Mesendoderm (in vitro differentiated cells): ENCODE results near the gene TMEM108.

Experiments used
- DNase-seq: peaks from one replicate; pipeline ENCODE4 v3.0.0; 2013
- H2AK5ac ChIP-seq: 2 replicates; pipeline ENCODE4 v1.6.1; 2013; ENCODE audit warnings: low read length, inconsistent platforms
- H2BK120ac ChIP-seq: 2 replicates; pipeline ENCODE4 v1.6.1; 2013; ENCODE audit warnings: low read depth, mild to moderate bottlenecking, low read length, moderate library complexity, mixed read lengths
- H2BK15ac ChIP-seq: replicated peaks from 2 replicates; pipeline ENCODE4 v1.6.1; 2013; ENCODE audit warnings: low read depth, mild to moderate bottlenecking, moderate library complexity
- H2BK5ac ChIP-seq: 2 replicates; pipeline ENCODE4 v1.6.1; 2013; ENCODE audit warnings: low read length, inconsistent platforms
- H3K18ac ChIP-seq: 2 replicates; pipeline ENCODE4 v1.6.1; 2013; ENCODE audit warnings: mild to moderate bottlenecking, low read length, mixed read lengths
- H3K23ac ChIP-seq: one replicate; pipeline ENCODE4 v1.6.1; 2013; ENCODE audit warnings: low read length
- H3K27ac ChIP-seq: 2 replicates; pipeline ENCODE4 v1.5.1; 2013; ENCODE audit warnings: low read depth, mild to moderate bottlenecking, inconsistent platforms, low read length, moderate library complexity
- H3K27me3 ChIP-seq: 2 replicates; pipeline ENCODE4 v1.6.1; 2013; ENCODE audit warnings: low read length, control low read depth, mild to moderate bottlenecking, inconsistent platforms; ENCODE audit not compliant: insufficient read depth, poor library complexity
- H3K36me3 ChIP-seq: 2 replicates; pipeline ENCODE4 v1.6.1; 2013; ENCODE audit warnings: low read length, inconsistent platforms; ENCODE audit not compliant: control insufficient read depth, insufficient read depth
- H3K4ac ChIP-seq: one replicate; pipeline ENCODE4 v1.6.1; 2013; ENCODE audit warnings: low read depth, mild to moderate bottlenecking, low read length, moderate library complexity
- H3K4me1 ChIP-seq: 2 replicates; pipeline ENCODE4 v1.6.1; 2013; ENCODE audit warnings: low read depth, low read length, inconsistent platforms; ENCODE audit not compliant: control insufficient read depth
- H3K4me2 ChIP-seq: 2 replicates; pipeline ENCODE4 v1.6.1; 2013; ENCODE audit warnings: low read length
- H3K4me3 ChIP-seq: 2 replicates; pipeline ENCODE4 v1.5.1; 2013; ENCODE audit warnings: mild to moderate bottlenecking, low read length
- H3K56ac ChIP-seq: one replicate; pipeline ENCODE4 v1.6.1; 2013; ENCODE audit warnings: low read length
- H3K79me1 ChIP-seq: 2 replicates; pipeline ENCODE4 v1.6.1; 2013; ENCODE audit warnings: low read length, inconsistent platforms
- H3K79me2 ChIP-seq: 2 replicates; pipeline ENCODE4 v1.6.1; 2013; ENCODE audit warnings: mild to moderate bottlenecking, low read length; ENCODE audit not compliant: control insufficient read depth, insufficient read depth
- H3K9ac ChIP-seq: 2 replicates; pipeline ENCODE4 v1.6.1; 2013; ENCODE audit warnings: low read length, inconsistent platforms
- H4K5ac ChIP-seq: one replicate; pipeline ENCODE4 v1.6.1; 2013; ENCODE audit warnings: low read length
- H4K8ac ChIP-seq: one replicate; pipeline ENCODE4 v1.6.1; 2013; ENCODE audit warnings: low read depth, mild to moderate bottlenecking, control low read depth, low read length, moderate library complexity
- WGBS: extraction: QIAGEN DNeasy Blood & Tissue Kit; methylation state at CpG from one replicate; pipeline ENCODE4 v1.1.7; 2013; ENCODE audit warnings: low lambda C conversion rate, missing lambda C conversion rate; ENCODE audit not compliant: insufficient coverage; ENCODE audit errors: extremely low coverage; 5-methylcytosine and 5-hydroxymethylcytosine counted together

TMEM108 gene

GRCh38 chr3:133238015-133238414 is 199.8 kb downstream of the TMEM108 start:
- no peak overlapping the region for H3K4me2 ChIP-seq
- no peak overlapping the region for H3K9ac ChIP-seq
- no peak overlapping the region for H2BK15ac ChIP-seq
- H3K4me3 ChIP-seq: no peak overlapping the region
- H4K8ac ChIP-seq: no peak overlapping the region
- no peak overlapping the region for H3K27ac ChIP-seq
- H3K36me3 ChIP-seq: no peaks in the 10 kb centered on the region
- DNase-seq: no peak
- H2AK5ac ChIP-seq: no peak overlapping the region
- H3K79me1 ChIP-seq: no peaks in the 10 kb centered on the region
- H3K23ac ChIP-seq: no peak overlapping the region
- H2BK5ac ChIP-seq: no peak overlapping the region
- H3K56ac ChIP-seq: no peak overlapping the region
- H3K18ac ChIP-seq: no peak overlapping the region
- H3K27me3 ChIP-seq: no peaks in the 10 kb centered on the region
- no peak overlapping the region for H3K4ac ChIP-seq
- no peak overlapping the region for H4K5ac ChIP-seq
- WGBS: no CpG with 5 or more reads among the region's 3 CpGs
- no peaks in the 10 kb centered on the region for H3K79me2 ChIP-seq
- H3K4me1 ChIP-seq: no peaks in the 10 kb centered on the region
- no peak overlapping the region for H2BK120ac ChIP-seq

- no peaks in the 10 kb centered on the region for H3K79me1 ChIP-seq
- no peak overlapping the region for H3K4me2 ChIP-seq
- H3K27ac ChIP-seq: no peak overlapping the region
- no peaks in the 10 kb centered on the region for H3K36me3 ChIP-seq
- H3K9ac ChIP-seq: no peak overlapping the region
- no peaks in the 10 kb centered on the region for H3K4me1 ChIP-seq
- no peak overlapping the region for H3K56ac ChIP-seq
- H3K23ac ChIP-seq: no peak overlapping the region
- WGBS: no CpG with 5 or more reads among the region's 1 CpG
- no peaks in the 10 kb centered on the region for H3K79me2 ChIP-seq
- no peak overlapping the region for H2AK5ac ChIP-seq
- H2BK15ac ChIP-seq: no peak overlapping the region
- H4K5ac ChIP-seq: no peak overlapping the region
- no peak overlapping the region for H3K18ac ChIP-seq
- H2BK120ac ChIP-seq: no peak overlapping the region
- H3K4me3 ChIP-seq: no peak overlapping the region
- no peak overlapping the region for H4K8ac ChIP-seq
- H3K4ac ChIP-seq: no peak overlapping the region
- H2BK5ac ChIP-seq: no peak overlapping the region
- no peak for DNase-seq
- H3K27me3 ChIP-seq: no peaks in the 10 kb centered on the region
Observed at GRCh38 chr3:133246119-133246518, 207.9 kb downstream of the TMEM108 start.

- Histone ChIP-seq H2BK15ac (no peak overlapping the region), H3K4ac (no peak overlapping the region), H3K27me3 (no peaks in the 10 kb centered on the region), H3K56ac (no peak overlapping the region), H3K79me2 (no peaks in the 10 kb centered on the region), H3K9ac (no peak overlapping the region), H4K8ac (no peak overlapping the region), H4K5ac (no peak overlapping the region), H3K36me3 (no peaks in the 10 kb centered on the region), H3K4me1 (no peaks in the 10 kb centered on the region), H2AK5ac (no peak overlapping the region), H2BK5ac (no peak overlapping the region), H3K4me3 (no peak overlapping the region), H3K23ac (no peak overlapping the region), H3K79me1 (no peaks in the 10 kb centered on the region), H2BK120ac (no peak overlapping the region), H3K4me2 (no peak overlapping the region), H3K18ac (no peak overlapping the region), H3K27ac (no peak overlapping the region)
- no peak for DNase-seq
Observed at GRCh38 chr3:133246773-133247172, 208.6 kb downstream of the TMEM108 start.

- Histone ChIP-seq H3K4me3 (no peak overlapping the region), H3K79me2 (no peaks in the 10 kb centered on the region), H3K9ac (no peak overlapping the region), H3K27me3 (no peaks in the 10 kb centered on the region), H2AK5ac (no peak overlapping the region), H2BK120ac (no peak overlapping the region), H3K4ac (no peak overlapping the region), H3K18ac (no peak overlapping the region), H4K8ac (no peak overlapping the region), H2BK15ac (no peak overlapping the region), H3K4me2 (no peak overlapping the region), H2BK5ac (no peak overlapping the region), H3K56ac (no peak overlapping the region), H3K79me1 (no peaks in the 10 kb centered on the region), H3K36me3 (no peaks in the 10 kb centered on the region), H3K4me1 (no peaks in the 10 kb centered on the region), H3K23ac (no peak overlapping the region), H3K27ac (no peak overlapping the region), H4K5ac (no peak overlapping the region)
- no CpG with 5 or more reads among the region's 2 CpGs for WGBS
- no peak for DNase-seq
Observed at GRCh38 chr3:133248389-133248788, 210.2 kb downstream of the TMEM108 start.

- no peak overlapping the region for H2AK5ac ChIP-seq
- no peak overlapping the region for H2BK120ac ChIP-seq
- no peak overlapping the region for H3K4me2 ChIP-seq
- no peak overlapping the region for H4K8ac ChIP-seq
- no peaks in the 10 kb centered on the region for H3K4me1 ChIP-seq
- no peak overlapping the region for H3K9ac ChIP-seq
- DNase-seq: no peak
- no peak overlapping the region for H3K4me3 ChIP-seq
- no peak overlapping the region for H3K4ac ChIP-seq
- H3K79me1 ChIP-seq: no peaks in the 10 kb centered on the region
- H3K23ac ChIP-seq: no peak overlapping the region
- no peak overlapping the region for H4K5ac ChIP-seq
- H2BK15ac ChIP-seq: no peak overlapping the region
- H3K79me2 ChIP-seq: no peaks in the 10 kb centered on the region
- H3K36me3 ChIP-seq: no peaks in the 10 kb centered on the region
- H3K18ac ChIP-seq: no peak overlapping the region
- no peaks in the 10 kb centered on the region for H3K27me3 ChIP-seq
- WGBS: no CpG with 5 or more reads among the region's 2 CpGs
- no peak overlapping the region for H3K27ac ChIP-seq
- H2BK5ac ChIP-seq: no peak overlapping the region
- H3K56ac ChIP-seq: no peak overlapping the region
Observed at GRCh38 chr3:133249490-133249889, 211.3 kb downstream of the TMEM108 start.

GRCh38 chr3:133254151-133254550 is 216.0 kb downstream of the TMEM108 start:
- Histone ChIP-seq H3K56ac (no peak overlapping the region), H3K18ac (no peak overlapping the region), H3K4ac (no peak overlapping the region), H4K8ac (no peak overlapping the region), H2AK5ac (no peak overlapping the region), H3K27ac (no peak overlapping the region), H3K23ac (no peak overlapping the region), H3K4me3 (no peak overlapping the region), H4K5ac (no peak overlapping the region), H3K79me2 (no peaks in the 10 kb centered on the region), H3K36me3 (no peaks in the 10 kb centered on the region), H3K9ac (no peak overlapping the region), H2BK15ac (no peak overlapping the region), H3K79me1 (no peaks in the 10 kb centered on the region), H3K4me2 (no peak overlapping the region), H3K4me1 (no peaks in the 10 kb centered on the region), H2BK120ac (no peak overlapping the region), H3K27me3 (no peaks in the 10 kb centered on the region), H2BK5ac (no peak overlapping the region)
- DNase-seq: no peak
- no CpG with 5 or more reads among the region's 2 CpGs for WGBS
